BLaER1 (cell line): ENCODE results near the gene DR1.

Experiments
- H3K27ac ChIP-seq: shearing (Covaris generic); formaldehyde crosslinking; 2 replicates; pipeline ENCODE4 v1.8.1; 2022
- H3K27me3 ChIP-seq: shearing (Covaris generic); formaldehyde crosslinking; 2 replicates; pipeline ENCODE4 v1.8.1; 2022
- H3K36me3 ChIP-seq: shearing (Covaris generic); formaldehyde crosslinking; 2 replicates; pipeline ENCODE4 v1.8.1; 2022
- H3K4me1 ChIP-seq: shearing (Covaris generic); formaldehyde crosslinking; 2 replicates; pipeline ENCODE4 v1.8.1; 2022
- H3K4me2 ChIP-seq: shearing (Covaris generic); formaldehyde crosslinking; 2 replicates; pipeline ENCODE4 v1.8.1; 2022
- H3K4me3 ChIP-seq: shearing (Covaris generic); formaldehyde crosslinking; 2 replicates; pipeline ENCODE4 v1.8.1; 2022
- H3K9ac ChIP-seq: shearing (Covaris generic); formaldehyde crosslinking; 2 replicates; pipeline ENCODE4 v1.8.1; 2022
- H3K9me3 ChIP-seq: shearing (Covaris generic); formaldehyde crosslinking; 2 replicates; pipeline ENCODE4 v1.8.1; 2022
- H4K20me1 ChIP-seq: shearing (Covaris generic); formaldehyde crosslinking; 2 replicates; pipeline ENCODE4 v1.8.1; 2022
- Cebpa-rat ChIP-seq: shearing (Covaris generic); IDR thresholded peaks from 2 replicates; pipeline ENCODE4 v1.8.1; 2022

The DR1 gene

GRCh38 chr1:93345633-93346420 is at the start of gene DR1:
TSS of gene DR1 (plus strand) at chr1:93345907. CDS start at chr1:93346646, 739 bp downstream.
- H3K27ac ChIP-seq = peak within 1 kb of the TSS; percentile 94
- peaks cover 45% of the 10 kb centered on the region for H4K20me1 ChIP-seq
- H3K36me3 ChIP-seq = no peaks in the 10 kb centered on the region; the same call in 1 of the 2 replicates
- peaks cover 35% of the 10 kb centered on the region for H3K4me1 ChIP-seq
- no peaks in the 10 kb centered on the region for H3K27me3 ChIP-seq
- H3K4me3 ChIP-seq = peak within 1 kb of the TSS; percentile 93
- no peaks in the 10 kb centered on the region for H3K9me3 ChIP-seq
- no peak for TF ChIP-seq Cebpa-rat
- H3K9ac ChIP-seq = peak within 1 kb of the TSS; percentile 90
- H3K4me2 ChIP-seq = peak within 1 kb of the TSS; percentile 82

- no peak for TF ChIP-seq Cebpa-rat
- no peak overlapping the region for H3K9ac ChIP-seq
- no peak overlapping the region for H3K27ac ChIP-seq
- no peak overlapping the region for H3K4me3 ChIP-seq
- H3K9me3 ChIP-seq = no peaks in the 10 kb centered on the region
- 0 out of 2 replicates have a peak overlapping the region, but pooled peaks have one; percentile 21 for H3K4me2 ChIP-seq
- no peaks in the 10 kb centered on the region for H3K27me3 ChIP-seq
- no peaks in the 10 kb centered on the region for H4K20me1 ChIP-seq
- no peaks in the 10 kb centered on the region for H3K36me3 ChIP-seq
- H3K4me1 ChIP-seq = peaks cover 9% of the 10 kb centered on the region; the same call in 1 of the 2 replicates
Measured at GRCh38 chr1:93296555-93297154, 49.1 kb upstream of the DR1 start.

GRCh38 chr1:93301131-93301530 is 44.6 kb upstream of the DR1 start:
- no peak for TF ChIP-seq Cebpa-rat
- peaks cover 9% of the 10 kb centered on the region; the same call in 1 of the 2 replicates for H3K4me1 ChIP-seq
- no peaks in the 10 kb centered on the region for H3K9me3 ChIP-seq

GRCh38 chr1:93302078-93302477 is 43.6 kb upstream of the DR1 start:
- TF ChIP-seq Cebpa-rat = no peak
- Histone ChIP-seq H3K27me3 (no peaks in the 10 kb centered on the region), H3K4me2 (no peak overlapping the region), H3K27ac (no peak overlapping the region), H3K9ac (no peak overlapping the region), H3K36me3 (no peaks in the 10 kb centered on the region), H3K4me3 (no peak overlapping the region), H3K4me1 (0 out of 2 replicates have a peak, but pooled peaks cover 1% of the 10 kb centered on the region), H3K9me3 (no peaks in the 10 kb centered on the region), H4K20me1 (no peaks in the 10 kb centered on the region)

More at GRCh38 chr1:93301131-93301530, 44.6 kb upstream of the DR1 start:
- Histone ChIP-seq H3K27ac (no peak overlapping the region), H3K36me3 (no peaks in the 10 kb centered on the region), H3K4me3 (no peak overlapping the region), H3K4me2 (no peak overlapping the region), H3K9ac (no peak overlapping the region), H3K27me3 (no peaks in the 10 kb centered on the region), H4K20me1 (no peaks in the 10 kb centered on the region)

- no peak for TF ChIP-seq Cebpa-rat
- no peak overlapping the region for H3K4me2 ChIP-seq
- H3K27ac ChIP-seq = no peak overlapping the region
- H3K9ac ChIP-seq = no peak overlapping the region
- no peaks in the 10 kb centered on the region for H4K20me1 ChIP-seq
- no peaks in the 10 kb centered on the region for H3K4me1 ChIP-seq
- no peaks in the 10 kb centered on the region for H3K36me3 ChIP-seq
- no peaks in the 10 kb centered on the region for H3K9me3 ChIP-seq
- no peak overlapping the region for H3K4me3 ChIP-seq
- no peaks in the 10 kb centered on the region for H3K27me3 ChIP-seq
Measured at GRCh38 chr1:93304716-93305138, 41.0 kb upstream of the DR1 start.

- H3K9ac ChIP-seq = no peak overlapping the region
- H3K4me2 ChIP-seq = no peak overlapping the region
- TF ChIP-seq Cebpa-rat = no peak
- no peak overlapping the region for H3K4me3 ChIP-seq
- no peaks in the 10 kb centered on the region for H3K36me3 ChIP-seq
- no peak overlapping the region for H3K27ac ChIP-seq
- H3K4me1 ChIP-seq = no peaks in the 10 kb centered on the region
- no peaks in the 10 kb centered on the region for H3K27me3 ChIP-seq
- no peaks in the 10 kb centered on the region for H3K9me3 ChIP-seq
- H4K20me1 ChIP-seq = no peaks in the 10 kb centered on the region
Measured at GRCh38 chr1:93306920-93307319, 38.8 kb upstream of the DR1 start.

GRCh38 chr1:93313026-93313425 is 32.7 kb upstream of the DR1 start:
- no peak for TF ChIP-seq Cebpa-rat
- no peak overlapping the region for H3K27ac ChIP-seq
- no peaks in the 10 kb centered on the region for H3K36me3 ChIP-seq
- H3K4me1 ChIP-seq = peaks cover 9% of the 10 kb centered on the region
- H4K20me1 ChIP-seq = no peaks in the 10 kb centered on the region
- H3K4me2 ChIP-seq = no peak overlapping the region
- no peak overlapping the region for H3K4me3 ChIP-seq
- H3K27me3 ChIP-seq = no peaks in the 10 kb centered on the region
- H3K9me3 ChIP-seq = no peaks in the 10 kb centered on the region
- H3K9ac ChIP-seq = no peak overlapping the region

GRCh38 chr1:93317207-93317606 is 28.5 kb upstream of the DR1 start:
- Histone ChIP-seq H3K9ac (no peak overlapping the region), H3K4me1 (peaks cover 9% of the 10 kb centered on the region), H3K9me3 (no peaks in the 10 kb centered on the region), H3K4me2 (peak overlapping the region; percentile 36), H3K36me3 (no peaks in the 10 kb centered on the region), H3K27me3 (no peaks in the 10 kb centered on the region), H3K27ac (no peak overlapping the region), H3K4me3 (no peak overlapping the region), H4K20me1 (no peaks in the 10 kb centered on the region)
- TF ChIP-seq Cebpa-rat = no peak

GRCh38 chr1:93317943-93318342 is 27.8 kb upstream of the DR1 start:
- H3K27ac ChIP-seq = no peak overlapping the region
- no peaks in the 10 kb centered on the region for H4K20me1 ChIP-seq
- H3K9me3 ChIP-seq = no peaks in the 10 kb centered on the region
- no peaks in the 10 kb centered on the region for H3K27me3 ChIP-seq
- H3K36me3 ChIP-seq = no peaks in the 10 kb centered on the region
- no peak overlapping the region for H3K9ac ChIP-seq
- no peak for TF ChIP-seq Cebpa-rat
- H3K4me2 ChIP-seq = no peak overlapping the region; the same call in 1 of the 2 replicates
- no peak overlapping the region for H3K4me3 ChIP-seq
- H3K4me1 ChIP-seq = peaks cover 9% of the 10 kb centered on the region

- no peaks in the 10 kb centered on the region for H3K9me3 ChIP-seq
- peaks cover 9% of the 10 kb centered on the region for H3K4me1 ChIP-seq
- H3K27me3 ChIP-seq = no peaks in the 10 kb centered on the region
- H3K9ac ChIP-seq = no peak overlapping the region
- no peaks in the 10 kb centered on the region for H3K36me3 ChIP-seq
- H3K27ac ChIP-seq = no peak overlapping the region
- H3K4me2 ChIP-seq = no peak overlapping the region
- H3K4me3 ChIP-seq = no peak overlapping the region
- TF ChIP-seq Cebpa-rat = no peak
- H4K20me1 ChIP-seq = no peaks in the 10 kb centered on the region
Measured at GRCh38 chr1:93321720-93322119, 24.0 kb upstream of the DR1 start.
